ENCODE measurements around the gene FTO.

GRCh38 chr16:53654946-53655345 is 49.0 kb upstream of the FTO start:
- TF ChIP-seq POLR2AphosphoS5 (IDR thresholded peaks at IDR 0.05) (no peak), REST (IDR thresholded peaks at IDR 0.05; ENCODE audit: borderline replicate concordance) (no peak), EZH2 (IDR thresholded peaks at IDR 0.05; ENCODE audit: borderline replicate concordance, insufficient read depth, low read length, poor library complexity, severe bottlenecking) (no peak), CTCF (IDR thresholded peaks at IDR 0.05; ENCODE audit: poor library complexity, severe bottlenecking) (no peak), TAF1 (IDR thresholded peaks at IDR 0.05; ENCODE audit: low read depth) (no peak), RAD21 (conservative IDR thresholded peaks at IDR 0.05) (no peak), SMC3 (conservative IDR thresholded peaks at IDR 0.05; ENCODE audit: poor library complexity) (no peak), EP300 (conservative IDR thresholded peaks at IDR 0.05; ENCODE audit: poor library complexity, severe bottlenecking) (no peak), MXI1 (conservative IDR thresholded peaks at IDR 0.05; ENCODE audit: poor library complexity, severe bottlenecking) (no peak)

Measured in neural cell (in vitro differentiated cells).